ENCODE data around the gene DNAAF8.

DNAAF8 gene

GRCh38 chr16:4753227-4753626, 18.9 kb downstream of the DNAAF8 start:
- no peaks in the 10 kb centered on the region for H3K27me3 ChIP-seq (replicated peaks in 2 of 5; ENCODE audit: control insufficient read depth in 4 of 5, insufficient read depth in 5 of 5, low read length in 4 of 5)
- ChIA-PET POLR2A (no interaction called here), CTCF (interaction anchor here (0.6 kb wide), 1 partner anchor 9 kb away, joined by 3 read pairs; no protein-coding TSS in a partner anchor)
- WGBS (ENCODE audit: insufficient coverage): 98% methylated on average over 8 of the region's 11 CpGs
- H3K4me3 ChIP-seq (ENCODE audit: control insufficient read depth in 1 of 7, extremely low read depth in 1 of 7, insufficient read depth in 4 of 7, low read depth in 2 of 7, low read length in 6 of 7): no peak overlapping the region
- no peak for DNase-seq
- peaks cover 0 to 3% (median 0%) of the 10 kb centered on the region in 4 experiments for H3K4me1 ChIP-seq (ENCODE audit: control extremely low read depth in 1 of 4, control insufficient read depth in 4 of 4, insufficient read depth in 4 of 4, low read length in 3 of 4)
- no peak overlapping the region for H3K27ac ChIP-seq (ENCODE audit: insufficient read depth in 1 of 2, low read depth in 1 of 2, low read length in 2 of 2, poor library complexity in 1 of 2, severe bottlenecking in 2 of 2)
- peaks cover 3 to 80% (median 52%) of the 10 kb centered on the region in 4 experiments for H3K36me3 ChIP-seq (ENCODE audit: control insufficient read depth in 4 of 4, insufficient read depth in 4 of 4, low read length in 3 of 4)
- H3K9me3 ChIP-seq (ENCODE audit: control extremely low read depth in 1 of 5, control insufficient read depth in 4 of 5, insufficient read depth in 2 of 5, low read depth in 1 of 5, low read length in 4 of 5): peaks cover 0 to 9% (median 4%) of the 10 kb centered on the region in 5 experiments

- H3K4me3 ChIP-seq (ENCODE audit: control insufficient read depth in 1 of 7, extremely low read depth in 1 of 7, insufficient read depth in 4 of 7, low read depth in 2 of 7, low read length in 6 of 7): no peak overlapping the region
- no peaks in the 10 kb centered on the region for H3K27me3 ChIP-seq (replicated peaks in 2 of 5; ENCODE audit: control insufficient read depth in 4 of 5, insufficient read depth in 5 of 5, low read length in 4 of 5)
- H3K36me3 ChIP-seq (ENCODE audit: control insufficient read depth in 4 of 4, insufficient read depth in 4 of 4, low read length in 3 of 4): peaks cover 5 to 84% (median 56%) of the 10 kb centered on the region in 4 experiments
- H3K27ac ChIP-seq (ENCODE audit: insufficient read depth in 1 of 2, low read depth in 1 of 2, low read length in 2 of 2, poor library complexity in 1 of 2, severe bottlenecking in 2 of 2): no peak overlapping the region
- no peaks in the 10 kb centered on the region for H3K4me1 ChIP-seq (ENCODE audit: control extremely low read depth in 1 of 4, control insufficient read depth in 4 of 4, insufficient read depth in 4 of 4, low read length in 3 of 4)
- ChIA-PET POLR2A (no interaction called here), CTCF (no interaction called here)
- no peak for DNase-seq
- 97% methylated on average over 4 of the region's 4 CpGs for WGBS (ENCODE audit: insufficient coverage)
- H3K9me3 ChIP-seq (ENCODE audit: control extremely low read depth in 1 of 5, control insufficient read depth in 4 of 5, insufficient read depth in 2 of 5, low read depth in 1 of 5, low read length in 4 of 5): peaks cover 0 to 9% (median 4%) of the 10 kb centered on the region in 5 experiments
Observed at GRCh38 chr16:4754865-4755264, 20.5 kb downstream of the DNAAF8 start.

GRCh38 chr16:4755687-4756086, 21.4 kb downstream of the DNAAF8 start:
- Histone ChIP-seq H3K9me3 (ENCODE audit: control extremely low read depth in 1 of 5, control insufficient read depth in 4 of 5, insufficient read depth in 2 of 5, low read depth in 1 of 5, low read length in 4 of 5) (peaks cover 0 to 9% (median 4%) of the 10 kb centered on the region in 5 experiments), H3K4me3 (ENCODE audit: control insufficient read depth in 1 of 7, extremely low read depth in 1 of 7, insufficient read depth in 4 of 7, low read depth in 2 of 7, low read length in 6 of 7) (no peak overlapping the region), H3K27me3 (replicated peaks in 2 of 5; ENCODE audit: control insufficient read depth in 4 of 5, insufficient read depth in 5 of 5, low read length in 4 of 5) (no peaks in the 10 kb centered on the region), H3K4me1 (ENCODE audit: control extremely low read depth in 1 of 4, control insufficient read depth in 4 of 4, insufficient read depth in 4 of 4, low read length in 3 of 4) (no peaks in the 10 kb centered on the region), H3K36me3 (ENCODE audit: control insufficient read depth in 4 of 4, insufficient read depth in 4 of 4, low read length in 3 of 4) (peaks cover 9 to 88% (median 60%) of the 10 kb centered on the region in 4 experiments), H3K27ac (ENCODE audit: insufficient read depth in 1 of 2, low read depth in 1 of 2, low read length in 2 of 2, poor library complexity in 1 of 2, severe bottlenecking in 2 of 2) (no peak overlapping the region)
- DNase-seq: no peak
- 95% methylated on average over 6 of the region's 6 CpGs for WGBS (ENCODE audit: insufficient coverage)
- ChIA-PET CTCF (no interaction called here), POLR2A (no interaction called here)

GRCh38 chr16:4760221-4760910, 26.0 kb downstream of the DNAAF8 start:
- Histone ChIP-seq H3K9me3 (ENCODE audit: control extremely low read depth in 1 of 5, control insufficient read depth in 4 of 5, insufficient read depth in 2 of 5, low read depth in 1 of 5, low read length in 4 of 5) (peaks cover 0 to 5% (median 2%) of the 10 kb centered on the region in 5 experiments), H3K27me3 (replicated peaks in 2 of 5; ENCODE audit: control insufficient read depth in 4 of 5, insufficient read depth in 5 of 5, low read length in 4 of 5) (no peaks in the 10 kb centered on the region), H3K4me3 (ENCODE audit: control insufficient read depth in 1 of 7, extremely low read depth in 1 of 7, insufficient read depth in 4 of 7, low read depth in 2 of 7, low read length in 6 of 7) (no peak overlapping the region), H3K4me1 (ENCODE audit: control extremely low read depth in 1 of 4, control insufficient read depth in 4 of 4, insufficient read depth in 4 of 4, low read length in 3 of 4) (peaks cover 0 to 5% (median 2%) of the 10 kb centered on the region in 4 experiments), H3K27ac (ENCODE audit: insufficient read depth in 1 of 2, low read depth in 1 of 2, low read length in 2 of 2, poor library complexity in 1 of 2, severe bottlenecking in 2 of 2) (no peak overlapping the region), H3K36me3 (ENCODE audit: control insufficient read depth in 4 of 4, insufficient read depth in 4 of 4, low read length in 3 of 4) (peaks cover 7 to 81% (median 47%) of the 10 kb centered on the region in 4 experiments)
- no peak for DNase-seq
- WGBS (ENCODE audit: insufficient coverage): 97% methylated on average over 20 of the region's 23 CpGs
- CTCF ChIA-PET: interaction anchor here (1.3 to 1.4 kb wide), 3 partner anchors 8 to 42 kb away, joined by 3 to 4 read pairs (median 3); partner anchors contain the start of gene ROGDI
- POLR2A ChIA-PET: no interaction called here

GRCh38 chr16:4762205-4762604, 27.9 kb downstream of the DNAAF8 start:
- Histone ChIP-seq H3K27me3 (replicated peaks in 2 of 5; ENCODE audit: control insufficient read depth in 4 of 5, insufficient read depth in 5 of 5, low read length in 4 of 5) (no peaks in the 10 kb centered on the region), H3K4me3 (ENCODE audit: control insufficient read depth in 1 of 7, extremely low read depth in 1 of 7, insufficient read depth in 4 of 7, low read depth in 2 of 7, low read length in 6 of 7) (no peak overlapping the region), H3K36me3 (ENCODE audit: control insufficient read depth in 4 of 4, insufficient read depth in 4 of 4, low read length in 3 of 4) (peaks cover 7 to 66% (median 39%) of the 10 kb centered on the region in 4 experiments), H3K4me1 (ENCODE audit: control extremely low read depth in 1 of 4, control insufficient read depth in 4 of 4, insufficient read depth in 4 of 4, low read length in 3 of 4) (peaks cover 4 to 16% (median 13%) of the 10 kb centered on the region in 4 experiments), H3K27ac (ENCODE audit: insufficient read depth in 1 of 2, low read depth in 1 of 2, low read length in 2 of 2, poor library complexity in 1 of 2, severe bottlenecking in 2 of 2) (no peak overlapping the region), H3K9me3 (ENCODE audit: control extremely low read depth in 1 of 5, control insufficient read depth in 4 of 5, insufficient read depth in 2 of 5, low read depth in 1 of 5, low read length in 4 of 5) (no peaks in the 10 kb centered on the region)
- 99% methylated on average over 6 of the region's 9 CpGs for WGBS (ENCODE audit: insufficient coverage)
- ChIA-PET CTCF (interaction anchor here (0.6 to 1.0 kb wide), 2 partner anchors 9 to 27 kb away, joined by 3 read pairs; no protein-coding TSS in a partner anchor), POLR2A (no interaction called here)
- no peak for DNase-seq

- no peaks in the 10 kb centered on the region for H3K27me3 ChIP-seq (replicated peaks in 2 of 5; ENCODE audit: control insufficient read depth in 4 of 5, insufficient read depth in 5 of 5, low read length in 4 of 5)
- DNase-seq: no peak
- H3K9me3 ChIP-seq (ENCODE audit: control extremely low read depth in 1 of 5, control insufficient read depth in 4 of 5, insufficient read depth in 2 of 5, low read depth in 1 of 5, low read length in 4 of 5): no peaks in the 10 kb centered on the region
- H3K4me1 ChIP-seq (ENCODE audit: control extremely low read depth in 1 of 4, control insufficient read depth in 4 of 4, insufficient read depth in 4 of 4, low read length in 3 of 4): peaks cover 7 to 29% (median 25%) of the 10 kb centered on the region in 4 experiments
- ChIA-PET POLR2A (no interaction called here), CTCF (no interaction called here)
- no peak overlapping the region for H3K27ac ChIP-seq (ENCODE audit: insufficient read depth in 1 of 2, low read depth in 1 of 2, low read length in 2 of 2, poor library complexity in 1 of 2, severe bottlenecking in 2 of 2)
- no peak overlapping the region for H3K4me3 ChIP-seq (ENCODE audit: control insufficient read depth in 1 of 7, extremely low read depth in 1 of 7, insufficient read depth in 4 of 7, low read depth in 2 of 7, low read length in 6 of 7)
- WGBS (ENCODE audit: insufficient coverage): over 99% methylated on average over 7 of the region's 7 CpGs
- H3K36me3 ChIP-seq (ENCODE audit: control insufficient read depth in 4 of 4, insufficient read depth in 4 of 4, low read length in 3 of 4): peaks cover 5 to 52% (median 32%) of the 10 kb centered on the region in 4 experiments
Observed at GRCh38 chr16:4763791-4764190, 29.5 kb downstream of the DNAAF8 start.
